Measurements from ENCODE around the gene COL25A1. TPM values are rescaled to one million over a fixed set of nuclear protein-coding genes. Genes with fewer than 3 reads are reported as not detected.
A peak's percentile ranks its signal among the peaks of the same experiment; 100 is the strongest.

COL25A1 gene
- total and polyA plus RNA-seq, 2 donors (not counting 3 experiments of a cell fraction or from before 2014, with no cell fraction given), result 0.21 to 3.5 TPM

DNA sequence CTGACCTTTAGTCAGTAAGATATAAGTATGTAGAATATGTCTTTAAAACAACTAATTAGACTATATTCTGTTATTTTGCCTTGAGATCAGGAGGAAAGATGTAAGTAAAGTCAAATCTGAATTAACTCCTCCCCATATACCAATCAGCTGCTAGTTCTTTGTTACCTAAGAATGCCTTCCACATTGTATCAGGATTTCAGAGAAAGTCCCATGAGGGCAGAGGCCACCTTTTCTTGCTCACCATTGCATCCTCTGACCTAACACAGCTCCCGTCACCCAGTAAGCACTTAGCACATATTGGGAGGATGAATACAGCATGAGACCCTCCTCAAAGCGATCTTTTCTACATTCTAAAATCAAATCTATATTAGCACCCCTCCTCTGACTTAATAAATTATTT, 87.0 kb downstream of the COL25A1 start:
- DNase-seq (ENCODE audit: low read depth, low spot score), result peak; percentile 68
- TF ChIP-seq, protein P1, sequence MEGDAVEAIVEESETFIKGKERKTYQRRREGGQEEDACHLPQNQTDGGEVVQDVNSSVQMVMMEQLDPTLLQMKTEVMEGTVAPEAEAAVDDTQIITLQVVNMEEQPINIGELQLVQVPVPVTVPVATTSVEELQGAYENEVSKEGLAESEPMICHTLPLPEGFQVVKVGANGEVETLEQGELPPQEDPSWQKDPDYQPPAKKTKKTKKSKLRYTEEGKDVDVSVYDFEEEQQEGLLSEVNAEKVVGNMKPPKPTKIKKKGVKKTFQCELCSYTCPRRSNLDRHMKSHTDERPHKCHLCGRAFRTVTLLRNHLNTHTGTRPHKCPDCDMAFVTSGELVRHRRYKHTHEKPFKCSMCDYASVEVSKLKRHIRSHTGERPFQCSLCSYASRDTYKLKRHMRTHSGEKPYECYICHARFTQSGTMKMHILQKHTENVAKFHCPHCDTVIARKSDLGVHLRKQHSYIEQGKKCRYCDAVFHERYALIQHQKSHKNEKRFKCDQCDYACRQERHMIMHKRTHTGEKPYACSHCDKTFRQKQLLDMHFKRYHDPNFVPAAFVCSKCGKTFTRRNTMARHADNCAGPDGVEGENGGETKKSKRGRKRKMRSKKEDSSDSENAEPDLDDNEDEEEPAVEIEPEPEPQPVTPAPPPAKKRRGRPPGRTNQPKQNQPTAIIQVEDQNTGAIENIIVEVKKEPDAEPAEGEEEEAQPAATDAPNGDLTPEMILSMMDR (IDR thresholded peaks at IDR 0.05; ENCODE audit: extremely low read depth in 1 of 2, insufficient read depth in 1 of 2, low read depth in 1 of 2, low read length in 2 of 2), result no peak
- TF ChIP-seq POLR2AphosphoS5 (IDR thresholded peaks at IDR 0.05; ENCODE audit: insufficient read depth, low read depth, low read length) (no peak), MYC (IDR thresholded peaks at IDR 0.05; ENCODE audit: low read depth, low read length) (no peak), POLR2A (IDR thresholded peaks at IDR 0.05; ENCODE audit: low read depth, low read length) (no peak), FOS (IDR thresholded peaks at IDR 0.05; ENCODE audit: borderline replicate concordance, insufficient read depth, low read length) (no peak), EZH2 (IDR thresholded peaks at IDR 0.05; ENCODE audit: borderline replicate concordance, low read depth, low read length, severe bottlenecking) (no peak), GATA2 (IDR thresholded peaks at IDR 0.05; ENCODE audit: insufficient read depth, insufficient read length, low read depth, low read length) (no peak), JUN (IDR thresholded peaks at IDR 0.05; ENCODE audit: borderline replicate concordance, insufficient read depth, insufficient read length, low read depth) (no peak)
- TF ChIP-seq, protein P2, sequence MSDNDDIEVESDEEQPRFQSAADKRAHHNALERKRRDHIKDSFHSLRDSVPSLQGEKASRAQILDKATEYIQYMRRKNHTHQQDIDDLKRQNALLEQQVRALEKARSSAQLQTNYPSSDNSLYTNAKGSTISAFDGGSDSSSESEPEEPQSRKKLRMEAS (IDR thresholded peaks at IDR 0.05; ENCODE audit: insufficient read depth, insufficient read length), result no peak
- Histone ChIP-seq H2AFZ (ENCODE audit: low read depth, low read length) (no peak overlapping the region), H3K4me1 (ENCODE audit: control insufficient read depth, extremely low read depth, insufficient read depth, low read length) (peaks cover 29% of the 10 kb centered on the region), H3K9me1 (replicated peaks; ENCODE audit: control insufficient read depth, extremely low read depth, insufficient read depth, low read length) (no peaks in the 10 kb centered on the region), H3K27ac (ENCODE audit: insufficient read depth, low read depth, low read length) (peak overlapping the region; percentile 91), H3K9me3 (replicated peaks; ENCODE audit: control insufficient read depth, insufficient read depth, low read length) (no peaks in the 10 kb centered on the region), H4K20me1 (replicated peaks; ENCODE audit: control insufficient read depth, extremely low read depth, insufficient read depth, low read length) (no peaks in the 10 kb centered on the region), H3K79me2 (ENCODE audit: control insufficient read depth, insufficient read depth, low read length) (no peaks in the 10 kb centered on the region), H3K4me2 (ENCODE audit: insufficient read depth, low read length) (peak overlapping the region; percentile 81), H3K9ac (replicated peaks; ENCODE audit: extremely low read depth, insufficient read depth, low read length) (peak overlapping the region; percentile 72), H3K27me3 (ENCODE audit: control insufficient read depth in 2 of 2, insufficient read depth in 2 of 2, low read length in 2 of 2) (no peaks in the 10 kb centered on the region), H3K36me3 (ENCODE audit: control insufficient read depth in 2 of 2, extremely low read depth in 1 of 2, insufficient read depth in 2 of 2, low read length in 2 of 2) (no peaks in the 10 kb centered on the region), H3K4me3 (replicated peaks in 1 of 3; ENCODE audit: insufficient read depth in 1 of 3, low read depth in 1 of 3, low read length in 3 of 3) (no peak overlapping the region)
- intact Hi-C loops (cut with micrococcal nuclease) (loop anchor here (1.0 to 10.0 kb wide), 5 partner anchors 31 to 334 kb away; no protein-coding TSS in a partner anchor), dilution Hi-C loops (cut with MboI; ENCODE audit: extremely low pct_ligation_motif_present, low sequenced_read_pairs) (no loop called here)
- no peak for FAIRE-seq
- BruUV-seq (replicated peaks), result no TSS peak
- ChIA-PET POLR2A (no interaction called here), CTCF (interaction anchor here (0.9 to 1.4 kb wide), 8 partner anchors 11 to 190 kb away, joined by 3 to 11 read pairs (median 6); no protein-coding TSS in a partner anchor)
